Rectal smooth muscle tissue (tissue), 1 donor: ENCODE data around the gene SLC6A5.

Experiments used
- H3K27ac ChIP-seq: one replicate; pipeline ENCODE4 v1.7.0; 2013; ENCODE audit warnings: low read depth, low read length, inconsistent platforms
- H3K27me3 ChIP-seq: one replicate; pipeline ENCODE4 v1.7.0; 2013; ENCODE audit warnings: low read length; ENCODE audit not compliant: control insufficient read depth, insufficient read depth
- H3K36me3 ChIP-seq: one replicate; pipeline ENCODE4 v1.7.0; 2013; ENCODE audit warnings: low read length; ENCODE audit not compliant: control insufficient read depth, insufficient read depth
- H3K4me1 ChIP-seq: one replicate; pipeline ENCODE4 v1.7.0; 2013; ENCODE audit warnings: low read length; ENCODE audit not compliant: control insufficient read depth, insufficient read depth
- H3K4me3 ChIP-seq: one replicate; pipeline ENCODE4 v1.7.0; 2013; ENCODE audit warnings: low read length
- H3K9ac ChIP-seq: one replicate; pipeline ENCODE4 v1.7.0; 2013; ENCODE audit warnings: low read length

SLC6A5 gene

GRCh38 chr11:20600551-20600950 is 1.1 kb downstream of the SLC6A5 start:
- H3K4me1 ChIP-seq = no peaks in the 10 kb centered on the region
- H3K36me3 ChIP-seq = no peaks in the 10 kb centered on the region
- H3K4me3 ChIP-seq = no peak overlapping the region
- H3K27me3 ChIP-seq = peaks cover 25% of the 10 kb centered on the region
- H3K9ac ChIP-seq = no peak overlapping the region
- no peak overlapping the region for H3K27ac ChIP-seq

GRCh38 chr11:20601221-20601914 is 2.0 kb downstream of the SLC6A5 start:
- H3K4me3 ChIP-seq = no peak overlapping the region
- H3K9ac ChIP-seq = no peak overlapping the region
- no peaks in the 10 kb centered on the region for H3K4me1 ChIP-seq
- no peaks in the 10 kb centered on the region for H3K36me3 ChIP-seq
- H3K27me3 ChIP-seq = peaks cover 23% of the 10 kb centered on the region
- H3K27ac ChIP-seq = no peak overlapping the region

- Histone ChIP-seq H3K4me3 (no peak overlapping the region), H3K36me3 (no peaks in the 10 kb centered on the region), H3K27ac (no peak overlapping the region), H3K9ac (no peak overlapping the region), H3K4me1 (no peaks in the 10 kb centered on the region), H3K27me3 (peaks cover 20% of the 10 kb centered on the region)
These were observed 4.9 kb downstream of the SLC6A5 start for GRCh38 chr11:20604295-20604803.

GRCh38 chr11:20604864-20605601 is 5.6 kb downstream of the SLC6A5 start:
- no peak overlapping the region for H3K4me3 ChIP-seq
- no peaks in the 10 kb centered on the region for H3K4me1 ChIP-seq
- H3K9ac ChIP-seq = no peak overlapping the region
- no peak overlapping the region for H3K27ac ChIP-seq
- H3K36me3 ChIP-seq = no peaks in the 10 kb centered on the region
- peaks cover 20% of the 10 kb centered on the region for H3K27me3 ChIP-seq

- H3K27ac ChIP-seq = no peak overlapping the region
- H3K36me3 ChIP-seq = no peaks in the 10 kb centered on the region
- no peak overlapping the region for H3K9ac ChIP-seq
- no peaks in the 10 kb centered on the region for H3K4me1 ChIP-seq
- peaks cover 17% of the 10 kb centered on the region for H3K27me3 ChIP-seq
- H3K4me3 ChIP-seq = no peak overlapping the region
These were observed 6.2 kb downstream of the SLC6A5 start for GRCh38 chr11:20605602-20606091.

- H3K27ac ChIP-seq = no peak overlapping the region
- no peak overlapping the region for H3K4me3 ChIP-seq
- H3K36me3 ChIP-seq = no peaks in the 10 kb centered on the region
- no peak overlapping the region for H3K9ac ChIP-seq
- H3K27me3 ChIP-seq = peaks cover 7% of the 10 kb centered on the region
- H3K4me1 ChIP-seq = no peaks in the 10 kb centered on the region
These were observed 9.5 kb downstream of the SLC6A5 start for GRCh38 chr11:20608934-20609333.

GRCh38 chr11:20609727-20610707 is 10.6 kb downstream of the SLC6A5 start:
- H3K27ac ChIP-seq = no peak overlapping the region
- peaks cover 4% of the 10 kb centered on the region for H3K27me3 ChIP-seq
- H3K4me1 ChIP-seq = no peaks in the 10 kb centered on the region
- no peak overlapping the region for H3K9ac ChIP-seq
- no peak overlapping the region for H3K4me3 ChIP-seq
- no peaks in the 10 kb centered on the region for H3K36me3 ChIP-seq

GRCh38 chr11:20610825-20611224 is 11.4 kb downstream of the SLC6A5 start:
- peaks cover 4% of the 10 kb centered on the region for H3K27me3 ChIP-seq
- H3K4me1 ChIP-seq = no peaks in the 10 kb centered on the region
- H3K9ac ChIP-seq = no peak overlapping the region
- no peak overlapping the region for H3K27ac ChIP-seq
- no peak overlapping the region for H3K4me3 ChIP-seq
- no peaks in the 10 kb centered on the region for H3K36me3 ChIP-seq

GRCh38 chr11:20611445-20611844 is 12.0 kb downstream of the SLC6A5 start:
- Histone ChIP-seq H3K27ac (no peak overlapping the region), H3K9ac (no peak overlapping the region), H3K36me3 (no peaks in the 10 kb centered on the region), H3K4me1 (no peaks in the 10 kb centered on the region), H3K27me3 (peaks cover under 1% of the 10 kb centered on the region), H3K4me3 (no peak overlapping the region)

GRCh38 chr11:20611892-20612291 is 12.5 kb downstream of the SLC6A5 start:
- Histone ChIP-seq H3K4me1 (no peaks in the 10 kb centered on the region), H3K36me3 (no peaks in the 10 kb centered on the region), H3K4me3 (no peak overlapping the region), H3K27ac (no peak overlapping the region), H3K9ac (no peak overlapping the region), H3K27me3 (no peaks in the 10 kb centered on the region)

- Histone ChIP-seq H3K27ac (no peak overlapping the region), H3K4me3 (no peak overlapping the region), H3K4me1 (no peaks in the 10 kb centered on the region), H3K9ac (no peak overlapping the region), H3K36me3 (no peaks in the 10 kb centered on the region), H3K27me3 (no peaks in the 10 kb centered on the region)
These were observed 13.0 kb downstream of the SLC6A5 start for GRCh38 chr11:20612416-20612815.

GRCh38 chr11:20616920-20617319 is 17.5 kb downstream of the SLC6A5 start:
- Histone ChIP-seq H3K36me3 (no peaks in the 10 kb centered on the region), H3K4me1 (no peaks in the 10 kb centered on the region), H3K4me3 (no peak overlapping the region), H3K27ac (no peak overlapping the region), H3K9ac (no peak overlapping the region), H3K27me3 (no peaks in the 10 kb centered on the region)
